Airway epithelial cell (primary cell): ENCODE data around the gene KRT9. TPM values are rescaled to one million over a fixed set of nuclear protein-coding genes. Genes with fewer than 3 reads are reported as not detected.

ENCODE experiments used
- total RNA-seq: library from RNA; depleted of rRNA; stranded (reverse); fragments of >200 nt; gene quantifications from 2 replicates; pipeline ENCODE4 v1.2.3, GENCODE V29; 2015

KRT9 gene, protein sequence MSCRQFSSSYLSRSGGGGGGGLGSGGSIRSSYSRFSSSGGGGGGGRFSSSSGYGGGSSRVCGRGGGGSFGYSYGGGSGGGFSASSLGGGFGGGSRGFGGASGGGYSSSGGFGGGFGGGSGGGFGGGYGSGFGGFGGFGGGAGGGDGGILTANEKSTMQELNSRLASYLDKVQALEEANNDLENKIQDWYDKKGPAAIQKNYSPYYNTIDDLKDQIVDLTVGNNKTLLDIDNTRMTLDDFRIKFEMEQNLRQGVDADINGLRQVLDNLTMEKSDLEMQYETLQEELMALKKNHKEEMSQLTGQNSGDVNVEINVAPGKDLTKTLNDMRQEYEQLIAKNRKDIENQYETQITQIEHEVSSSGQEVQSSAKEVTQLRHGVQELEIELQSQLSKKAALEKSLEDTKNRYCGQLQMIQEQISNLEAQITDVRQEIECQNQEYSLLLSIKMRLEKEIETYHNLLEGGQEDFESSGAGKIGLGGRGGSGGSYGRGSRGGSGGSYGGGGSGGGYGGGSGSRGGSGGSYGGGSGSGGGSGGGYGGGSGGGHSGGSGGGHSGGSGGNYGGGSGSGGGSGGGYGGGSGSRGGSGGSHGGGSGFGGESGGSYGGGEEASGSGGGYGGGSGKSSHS
- 0.78 and 1.0 TPM in 2 replicates for total RNA-seq

DNA sequence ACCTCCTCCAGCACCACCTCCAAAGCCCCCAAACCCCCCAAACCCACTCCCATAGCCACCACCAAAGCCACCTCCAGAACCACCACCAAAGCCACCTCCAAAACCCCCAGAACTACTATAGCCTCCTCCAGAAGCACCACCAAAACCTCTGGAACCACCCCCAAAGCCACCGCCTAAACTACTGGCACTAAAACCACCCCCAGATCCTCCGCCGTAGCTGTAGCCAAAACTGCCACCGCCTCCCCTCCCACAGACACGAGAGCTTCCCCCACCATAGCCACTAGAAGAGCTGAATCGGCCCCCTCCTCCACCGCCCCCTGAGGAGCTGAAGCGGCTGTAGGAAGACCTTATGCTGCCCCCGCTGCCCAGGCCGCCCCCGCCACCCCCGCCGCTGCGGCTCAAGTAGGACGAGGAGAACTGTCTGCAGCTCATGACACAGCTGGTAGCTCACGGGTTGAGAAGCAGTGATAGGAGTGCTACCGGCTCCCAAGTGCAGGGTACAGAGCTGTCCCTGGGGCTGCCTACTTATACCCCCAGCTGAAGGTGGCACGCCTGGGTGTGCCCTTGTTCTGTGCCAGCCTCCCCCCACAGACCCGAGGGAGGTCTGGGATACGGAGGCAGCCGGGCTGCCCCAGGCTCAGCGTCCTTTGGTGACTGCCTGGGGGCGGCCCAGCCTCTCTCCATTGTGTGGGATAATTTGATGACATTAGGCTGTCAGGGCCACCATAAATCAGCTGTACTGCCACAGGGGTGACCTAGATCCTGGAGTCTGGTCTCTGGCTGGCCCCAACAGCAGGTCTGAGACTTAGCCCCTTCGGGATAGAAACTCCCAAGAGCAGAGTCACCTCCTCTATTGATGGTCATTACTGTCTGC is at the start of gene KRT9:
Gene KRT9, minus strand, starts transcription at position 499 of the 874 bp plus-strand sequence. Its CDS starts 67 bp downstream, at position 432.

DNA sequence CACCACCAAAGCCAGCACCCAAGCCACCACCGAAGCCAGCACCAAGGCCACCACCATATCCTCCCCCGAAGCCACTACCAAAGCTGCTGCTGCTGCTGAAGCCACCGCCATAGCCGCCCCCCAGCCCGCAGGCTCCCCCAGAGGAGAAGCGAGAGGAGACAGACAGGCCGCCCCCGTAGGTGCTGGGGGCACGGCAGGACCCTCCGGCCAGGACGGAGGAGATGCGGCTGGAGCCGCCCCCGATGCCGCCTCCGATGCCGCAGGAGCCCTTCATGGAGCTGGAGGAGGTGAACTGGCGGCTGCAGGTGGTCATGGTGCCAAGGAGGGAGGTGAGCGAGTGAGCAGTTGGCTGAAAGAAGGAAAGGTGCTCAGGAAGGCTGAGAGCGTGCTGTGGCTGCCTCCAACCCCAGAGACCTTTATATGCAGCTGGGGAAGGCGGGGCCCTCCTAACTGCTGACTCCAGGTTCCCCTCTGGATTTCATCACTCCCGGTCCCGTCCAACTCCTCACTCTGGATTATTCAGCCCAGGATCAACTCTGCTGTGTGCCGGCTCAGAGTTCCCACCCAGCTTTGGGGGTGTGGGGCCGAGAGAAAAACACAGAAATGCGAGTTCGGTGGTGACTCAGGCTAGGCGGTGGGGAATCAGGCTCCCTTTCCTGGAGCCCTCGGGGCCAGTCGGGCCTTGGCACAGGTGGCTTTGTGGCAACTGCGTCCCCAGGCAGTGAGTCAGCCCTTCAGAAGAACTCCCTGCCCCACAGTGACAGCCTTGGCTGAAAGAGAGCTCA is 40.7 kb upstream of the KRT9 start, which contains the start of gene KRT16:
Gene KRT16, minus strand, starts transcription at position 392 of the 785 bp plus-strand sequence. Its CDS starts 79 bp downstream, at position 313.

DNA sequence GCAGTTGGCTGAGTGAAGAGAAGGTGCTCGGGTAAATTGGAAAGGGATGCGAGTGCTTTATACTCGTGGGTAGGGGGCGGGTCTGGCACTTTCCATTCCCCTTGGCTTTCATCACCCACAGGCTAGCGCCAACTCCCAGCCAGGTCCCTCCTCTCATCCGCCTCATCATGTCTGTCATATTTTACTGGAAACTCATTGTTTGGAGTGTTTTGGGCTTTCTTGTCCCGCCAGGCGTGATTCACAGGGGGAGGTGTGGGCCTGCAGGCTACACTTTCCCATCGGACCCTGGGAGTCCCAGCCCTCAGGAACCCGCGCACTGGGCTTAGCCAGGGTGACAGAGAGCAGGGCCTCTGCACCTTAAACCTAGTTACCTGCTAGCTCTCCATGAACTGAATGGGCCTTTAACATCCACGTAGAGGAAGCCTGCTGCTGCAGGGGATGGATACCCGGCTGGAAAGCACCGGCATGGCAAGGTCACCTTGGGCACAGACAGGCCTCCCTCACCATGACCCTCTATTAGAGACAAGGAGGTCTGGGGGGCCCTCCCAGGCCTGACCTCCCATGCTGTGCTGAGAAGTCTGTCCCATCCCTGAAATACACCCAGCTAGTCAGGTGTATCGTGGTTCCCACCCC is 15.1 kb upstream of the KRT9 start, which contains the start of gene KRT14:
Gene KRT14, minus strand, starts transcription at position 33 of the 633 bp plus-strand sequence. CDS start 61 bp downstream, outside the sequence.

DNA sequence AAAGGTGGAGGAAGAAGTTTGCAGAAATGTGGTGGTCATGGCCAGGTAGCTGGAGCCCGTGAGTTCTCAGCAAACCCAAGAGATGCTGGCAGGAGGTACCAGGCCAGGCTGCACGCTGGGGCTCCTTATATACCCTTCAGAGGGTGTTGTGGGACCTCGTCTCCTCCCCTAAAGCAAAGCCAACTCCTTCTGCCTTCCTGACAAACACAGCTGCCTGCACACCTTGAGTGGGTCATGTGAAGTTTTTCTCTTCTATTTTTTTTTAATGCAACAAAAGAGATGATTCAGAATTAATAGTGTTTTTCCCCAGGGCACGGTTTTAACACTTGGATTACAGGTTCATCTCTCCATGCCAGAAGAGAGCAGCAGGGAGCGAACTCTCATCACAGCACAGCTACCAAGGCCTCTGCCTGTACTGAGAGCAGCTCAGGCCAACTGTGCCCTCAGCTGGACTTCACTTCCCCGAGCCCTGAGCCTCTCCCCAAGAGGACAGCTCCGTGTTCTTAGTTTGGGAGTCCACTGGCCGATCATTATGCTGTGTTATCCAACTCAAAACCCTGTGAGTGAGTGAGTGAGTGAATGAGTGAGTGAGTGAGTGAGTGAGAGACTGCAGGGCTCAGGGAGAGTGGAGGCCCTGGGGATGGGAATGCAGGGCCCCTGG is 52.9 kb downstream of the KRT9 start, which contains the start of gene KRT15:
Gene KRT15, minus strand, starts transcription at position 102 of the 661 bp plus-strand sequence. Its CDS starts 63 bp downstream, at position 39.

Other genes starting within 250 kb of the KRT9 start
- 0.35 TPM in 1 of 2 replicates, not detected in the other for gene KRT33A, start 221.2 kb downstream of the KRT9 start, total RNA-seq
- gene KRT33B, start 202.2 kb downstream of the KRT9 start, total RNA-seq, result not detected in 2 replicates
- 0.35 TPM in 1 of 2 replicates, not detected in the other for gene KRT34, start 189.8 kb downstream of the KRT9 start, total RNA-seq
- gene KRT31, start 174.5 kb downstream of the KRT9 start, total RNA-seq, result 0.05 and 0.28 TPM in 2 replicates
- not detected in 2 replicates for gene KRT37, start 147.5 kb downstream of the KRT9 start, total RNA-seq
- not detected in 2 replicates for gene KRT38, start 131.1 kb downstream of the KRT9 start, total RNA-seq
- gene KRT32, start 104.7 kb downstream of the KRT9 start, total RNA-seq, result 0.21 TPM in 1 of 2 replicates, not detected in the other
- not detected in 2 replicates for gene KRT35, start 90.9 kb downstream of the KRT9 start, total RNA-seq
- not detected in 2 replicates for gene KRT36, start 82.1 kb downstream of the KRT9 start, total RNA-seq
- 591 and 752 TPM in 2 replicates for gene KRT13, start 66.4 kb downstream of the KRT9 start, total RNA-seq
- 292 and 317 TPM in 2 replicates for gene KRT15, start 53.2 kb downstream of the KRT9 start, total RNA-seq
- 4,405 and 5,932 TPM in 2 replicates for gene KRT19, start 43.8 kb downstream of the KRT9 start, total RNA-seq
- gene KRT14, start 14.8 kb upstream of the KRT9 start, total RNA-seq, result 5,968 and 7,158 TPM in 2 replicates
- 4,917 and 6,689 TPM in 2 replicates for gene KRT16, start 40.7 kb upstream of the KRT9 start, total RNA-seq
- 20,831 and 21,525 TPM in 2 replicates for gene KRT17, start 52.5 kb upstream of the KRT9 start, total RNA-seq
- 116 and 141 TPM in 2 replicates for gene EIF1, start 116.8 kb upstream of the KRT9 start, total RNA-seq
- 7.2 TPM in 1 of 2 replicates, not detected in the other for gene GAST, start 140.3 kb upstream of the KRT9 start, total RNA-seq
- gene HAP1, start 162.6 kb upstream of the KRT9 start, total RNA-seq, result 0.71 and 7.3 TPM in 2 replicates
- 967 and 1,681 TPM in 2 replicates for gene JUP, start 214.7 kb upstream of the KRT9 start, total RNA-seq
- 50.4 and 54.2 TPM in 2 replicates for gene P3H4, start 239.9 kb upstream of the KRT9 start, total RNA-seq
- 100 and 141 TPM in 2 replicates for gene FKBP10, start 240.9 kb upstream of the KRT9 start, total RNA-seq